WTC11 (cell line): ENCODE data around the gene KCND2. TPM values are rescaled to one million over a fixed set of nuclear protein-coding genes. Genes with fewer than 3 reads are reported as not detected.
A peak's percentile ranks its signal among the peaks of the same experiment; 100 is the strongest.

Experiments used
- ATAC-seq: fragments of 200-7000 bp; cut with Tn5 transposase; 2 replicates; pipeline ENCODE4 v1.10.0; 2021; ENCODE audit warnings: mild to moderate bottlenecking, moderate library complexity
- CTCF ChIA-PET: fragments of 300-600 bp; sonication (Branson Sonifier 250); formaldehyde crosslinking; loops from one replicate; lab custom pipeline; 2021; ENCODE audit warnings: antibody characterized with exemption; lab: Charles Lee
- POLR2A ChIA-PET: fragments of 350-600 bp; sonication (Branson Sonifier 250); formaldehyde crosslinking; loops from one replicate; lab custom pipeline; 2021; ENCODE audit warnings: antibody characterized with exemption; lab: Charles Lee
- DNase-seq: peaks from one replicate; pipeline ENCODE4 v3.0.0; 2021; ENCODE audit warnings: low spot score
- H3K27ac Mint-ChIP-seq: 2 replicates; pipeline ENCODE4 v1.8.0; 2021; ENCODE audit warnings: mixed read lengths
- H3K27me3 Mint-ChIP-seq: 2 replicates; pipeline ENCODE4 v1.8.0; 2021; ENCODE audit warnings: low read depth, mild to moderate bottlenecking, moderate library complexity, mixed read lengths
- H3K36me3 Mint-ChIP-seq: 2 replicates; pipeline ENCODE4 v1.8.0; 2021; ENCODE audit warnings: mixed read lengths
- H3K4me1 Mint-ChIP-seq: 2 replicates; pipeline ENCODE4 v1.8.0; 2022; ENCODE audit warnings: mixed read lengths
- H3K4me3 Mint-ChIP-seq: 2 replicates; pipeline ENCODE4 v1.8.0; 2021; ENCODE audit warnings: mild to moderate bottlenecking, moderate library complexity, mixed read lengths
- H3K9me3 Mint-ChIP-seq: 2 replicates; pipeline ENCODE4 v1.8.0; 2021; ENCODE audit warnings: mixed read lengths
- AR ChIP-seq: fragments of 250-450 bp; sonication (Bioruptor Pico); IDR thresholded peaks from 2 replicates; pipeline ENCODE4 v1.9.0; 2021; ENCODE audit warnings: mild to moderate bottlenecking
- E2F1 ChIP-seq: sonication (generic); formaldehyde crosslinking; IDR thresholded peaks from 2 replicates; pipeline ENCODE4 v1.8.0; 2022; ENCODE audit warnings: mild to moderate bottlenecking, missing genetic modification reagents
- ESRRA ChIP-seq: sonication (generic); formaldehyde crosslinking; IDR thresholded peaks from 2 replicates; pipeline ENCODE4 v1.8.1; 2022; ENCODE audit warnings: mild to moderate bottlenecking, missing genetic modification reagents, borderline replicate concordance
- FOXP4 ChIP-seq: sonication (generic); formaldehyde crosslinking; IDR thresholded peaks from 2 replicates; pipeline ENCODE4 v1.8.0; 2022; ENCODE audit warnings: mild to moderate bottlenecking, missing genetic modification reagents
- GRHL2 ChIP-seq: fragments of 250-450 bp; sonication (Bioruptor Pico); IDR thresholded peaks from 2 replicates; pipeline ENCODE4 v1.8.0; 2022; ENCODE audit warnings: mild to moderate bottlenecking, moderate library complexity; ENCODE audit not compliant: insufficient replicate concordance, severe bottlenecking
- IRF2 ChIP-seq: sonication (generic); formaldehyde crosslinking; IDR thresholded peaks from 2 replicates; pipeline ENCODE4 v1.8.0; 2022; ENCODE audit warnings: low read depth, missing genetic modification reagents, borderline replicate concordance
- PRDM15 ChIP-seq: sonication (generic); formaldehyde crosslinking; IDR thresholded peaks from 2 replicates; pipeline ENCODE4 v1.8.0; 2022; ENCODE audit warnings: missing genetic modification reagents
- ZMAT4 ChIP-seq: fragments of 250-450 bp; sonication (Bioruptor Pico); IDR thresholded peaks from 2 replicates; pipeline ENCODE4 v1.9.0; 2021; ENCODE audit warnings: mild to moderate bottlenecking
- total RNA-seq: library from RNA; stranded (reverse); gene quantifications from 3 replicates; pipeline ENCODE4 v1.2.3, GENCODE V29; 2021
- TF ChIP-seq, protein P1 (sequence below): fragments of 200-600 bp; IDR thresholded peaks from 2 replicates; pipeline ENCODE4 v1.8.0; 2022; ENCODE audit warnings: antibody characterized with exemption
- TF ChIP-seq, protein P2 (sequence below): sonication (generic); formaldehyde crosslinking; IDR thresholded peaks from 2 replicates; pipeline ENCODE4 v1.8.0; 2022; ENCODE audit warnings: mild to moderate bottlenecking, missing genetic modification reagents
- TF ChIP-seq, protein P3 (sequence below): fragments of 250-450 bp; sonication (Bioruptor Pico); IDR thresholded peaks from 2 replicates; pipeline ENCODE4 v1.9.0; 2021; ENCODE audit warnings: mild to moderate bottlenecking, borderline replicate concordance

Gene KCND2
- total RNA-seq, 1 experiment from 2014 or later: 4.6 TPM

- H3K4me3 Mint-ChIP-seq: no peak overlapping the region
- ChIA-PET CTCF (interaction anchor here (0.7 to 1.9 kb wide), 16 partner anchors 10 to 790 kb away, joined by 3 to 7 read pairs (median 3); no protein-coding TSS in a partner anchor), POLR2A (no interaction called here)
- H3K4me1 Mint-ChIP-seq: peaks cover 28% of the 10 kb centered on the region
- DNase-seq: no peak
- no peaks in the 10 kb centered on the region for H3K36me3 Mint-ChIP-seq
- H3K27ac Mint-ChIP-seq: no peak overlapping the region
- H3K27me3 Mint-ChIP-seq: no peaks in the 10 kb centered on the region
- peak; percentile 43; the same call in 1 of the 2 replicates for ATAC-seq
- no peaks in the 10 kb centered on the region for H3K9me3 Mint-ChIP-seq
- TF ChIP-seq, protein P1, sequence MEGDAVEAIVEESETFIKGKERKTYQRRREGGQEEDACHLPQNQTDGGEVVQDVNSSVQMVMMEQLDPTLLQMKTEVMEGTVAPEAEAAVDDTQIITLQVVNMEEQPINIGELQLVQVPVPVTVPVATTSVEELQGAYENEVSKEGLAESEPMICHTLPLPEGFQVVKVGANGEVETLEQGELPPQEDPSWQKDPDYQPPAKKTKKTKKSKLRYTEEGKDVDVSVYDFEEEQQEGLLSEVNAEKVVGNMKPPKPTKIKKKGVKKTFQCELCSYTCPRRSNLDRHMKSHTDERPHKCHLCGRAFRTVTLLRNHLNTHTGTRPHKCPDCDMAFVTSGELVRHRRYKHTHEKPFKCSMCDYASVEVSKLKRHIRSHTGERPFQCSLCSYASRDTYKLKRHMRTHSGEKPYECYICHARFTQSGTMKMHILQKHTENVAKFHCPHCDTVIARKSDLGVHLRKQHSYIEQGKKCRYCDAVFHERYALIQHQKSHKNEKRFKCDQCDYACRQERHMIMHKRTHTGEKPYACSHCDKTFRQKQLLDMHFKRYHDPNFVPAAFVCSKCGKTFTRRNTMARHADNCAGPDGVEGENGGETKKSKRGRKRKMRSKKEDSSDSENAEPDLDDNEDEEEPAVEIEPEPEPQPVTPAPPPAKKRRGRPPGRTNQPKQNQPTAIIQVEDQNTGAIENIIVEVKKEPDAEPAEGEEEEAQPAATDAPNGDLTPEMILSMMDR: peak; percentile 62
- TF ChIP-seq ESRRA (CRISPR knock-in tag): no peak
Observed at GRCh38 chr7:120725376-120726039, 452.5 kb downstream of the KCND2 start.

GRCh38 chr7:120729245-120729644, 456.3 kb downstream of the KCND2 start:
- POLR2A ChIA-PET: no interaction called here
- DNase-seq (no peak), ATAC-seq (peak; percentile 83)
- H3K36me3 Mint-ChIP-seq: no peaks in the 10 kb centered on the region
- no peak overlapping the region for H3K4me3 Mint-ChIP-seq
- peak overlapping the region; percentile 44 for H3K27ac Mint-ChIP-seq
- CTCF ChIA-PET: interaction anchor here (0.9 to 1.8 kb wide), 3 partner anchors 10 to 63 kb away, joined by 3 to 6 read pairs (median 4); no protein-coding TSS in a partner anchor
- no peaks in the 10 kb centered on the region for H3K9me3 Mint-ChIP-seq
- no peak for TF ChIP-seq AR (CRISPR knock-in tag)
- no peak for TF ChIP-seq E2F1
- TF ChIP-seq PRDM15 (CRISPR knock-in tag): no peak
- no peaks in the 10 kb centered on the region for H3K27me3 Mint-ChIP-seq
- peaks cover 23% of the 10 kb centered on the region for H3K4me1 Mint-ChIP-seq

GRCh38 chr7:120731271-120731670, 458.3 kb downstream of the KCND2 start:
- no peak for DNase-seq
- CTCF ChIA-PET: interaction anchor here (0.8 to 1.1 kb wide), 3 partner anchors 12 to 350 kb away, joined by 3 to 5 read pairs (median 3); no protein-coding TSS in a partner anchor
- H3K27ac Mint-ChIP-seq: no peak overlapping the region
- H3K4me1 Mint-ChIP-seq: peaks cover 12% of the 10 kb centered on the region
- H3K9me3 Mint-ChIP-seq: no peaks in the 10 kb centered on the region
- no peak overlapping the region for H3K4me3 Mint-ChIP-seq
- no peaks in the 10 kb centered on the region for H3K36me3 Mint-ChIP-seq
- POLR2A ChIA-PET: no interaction called here
- no peaks in the 10 kb centered on the region for H3K27me3 Mint-ChIP-seq
- ATAC-seq: no peak
- TF ChIP-seq, protein P2, sequence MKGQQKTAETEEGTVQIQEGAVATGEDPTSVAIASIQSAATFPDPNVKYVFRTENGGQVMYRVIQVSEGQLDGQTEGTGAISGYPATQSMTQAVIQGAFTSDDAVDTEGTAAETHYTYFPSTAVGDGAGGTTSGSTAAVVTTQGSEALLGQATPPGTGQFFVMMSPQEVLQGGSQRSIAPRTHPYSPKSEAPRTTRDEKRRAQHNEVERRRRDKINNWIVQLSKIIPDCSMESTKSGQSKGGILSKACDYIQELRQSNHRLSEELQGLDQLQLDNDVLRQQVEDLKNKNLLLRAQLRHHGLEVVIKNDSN (CRISPR knock-in tag): no peak
- no peak for TF ChIP-seq IRF2 (CRISPR knock-in tag)
- TF ChIP-seq, protein P3, sequence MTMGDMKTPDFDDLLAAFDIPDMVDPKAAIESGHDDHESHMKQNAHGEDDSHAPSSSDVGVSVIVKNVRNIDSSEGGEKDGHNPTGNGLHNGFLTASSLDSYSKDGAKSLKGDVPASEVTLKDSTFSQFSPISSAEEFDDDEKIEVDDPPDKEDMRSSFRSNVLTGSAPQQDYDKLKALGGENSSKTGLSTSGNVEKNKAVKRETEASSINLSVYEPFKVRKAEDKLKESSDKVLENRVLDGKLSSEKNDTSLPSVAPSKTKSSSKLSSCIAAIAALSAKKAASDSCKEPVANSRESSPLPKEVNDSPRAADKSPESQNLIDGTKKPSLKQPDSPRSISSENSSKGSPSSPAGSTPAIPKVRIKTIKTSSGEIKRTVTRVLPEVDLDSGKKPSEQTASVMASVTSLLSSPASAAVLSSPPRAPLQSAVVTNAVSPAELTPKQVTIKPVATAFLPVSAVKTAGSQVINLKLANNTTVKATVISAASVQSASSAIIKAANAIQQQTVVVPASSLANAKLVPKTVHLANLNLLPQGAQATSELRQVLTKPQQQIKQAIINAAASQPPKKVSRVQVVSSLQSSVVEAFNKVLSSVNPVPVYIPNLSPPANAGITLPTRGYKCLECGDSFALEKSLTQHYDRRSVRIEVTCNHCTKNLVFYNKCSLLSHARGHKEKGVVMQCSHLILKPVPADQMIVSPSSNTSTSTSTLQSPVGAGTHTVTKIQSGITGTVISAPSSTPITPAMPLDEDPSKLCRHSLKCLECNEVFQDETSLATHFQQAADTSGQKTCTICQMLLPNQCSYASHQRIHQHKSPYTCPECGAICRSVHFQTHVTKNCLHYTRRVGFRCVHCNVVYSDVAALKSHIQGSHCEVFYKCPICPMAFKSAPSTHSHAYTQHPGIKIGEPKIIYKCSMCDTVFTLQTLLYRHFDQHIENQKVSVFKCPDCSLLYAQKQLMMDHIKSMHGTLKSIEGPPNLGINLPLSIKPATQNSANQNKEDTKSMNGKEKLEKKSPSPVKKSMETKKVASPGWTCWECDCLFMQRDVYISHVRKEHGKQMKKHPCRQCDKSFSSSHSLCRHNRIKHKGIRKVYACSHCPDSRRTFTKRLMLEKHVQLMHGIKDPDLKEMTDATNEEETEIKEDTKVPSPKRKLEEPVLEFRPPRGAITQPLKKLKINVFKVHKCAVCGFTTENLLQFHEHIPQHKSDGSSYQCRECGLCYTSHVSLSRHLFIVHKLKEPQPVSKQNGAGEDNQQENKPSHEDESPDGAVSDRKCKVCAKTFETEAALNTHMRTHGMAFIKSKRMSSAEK (CRISPR knock-in tag): no peak
- TF ChIP-seq GRHL2 (CRISPR knock-in tag): no peak
- no peak for TF ChIP-seq ZMAT4 (CRISPR knock-in tag)
- no peak for TF ChIP-seq FOXP4
